ENCODE measurements around the gene TP63.
"Not testable (repeated sequence)": the region's sequence is repeated elsewhere in the genome, so short reads cannot be mapped to it uniquely, and the experiment has no call there.

TP63 gene

DNA sequence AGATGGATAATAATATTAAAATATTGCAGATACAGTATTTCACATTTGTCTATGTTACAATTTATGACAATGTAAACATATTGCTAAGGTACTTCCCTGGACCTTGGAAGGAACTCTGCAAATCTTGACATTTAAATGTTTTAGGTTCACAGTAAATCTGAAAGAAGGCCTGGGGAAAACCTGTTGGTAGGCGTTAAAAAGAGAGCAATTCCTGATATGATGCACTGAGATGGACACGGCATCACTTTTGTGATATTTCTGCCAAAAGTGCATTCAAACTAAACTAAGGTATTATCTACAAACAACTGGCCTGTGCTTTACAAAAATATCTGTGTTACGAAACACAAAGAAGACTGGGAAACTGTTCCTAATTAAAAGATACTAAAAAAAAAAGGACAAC, 6.1 kb upstream of the TP63 start:
- in situ Hi-C loops (cut with MboI; ENCODE audit: low sequenced_read_pairs) = no loop called here

DNA sequence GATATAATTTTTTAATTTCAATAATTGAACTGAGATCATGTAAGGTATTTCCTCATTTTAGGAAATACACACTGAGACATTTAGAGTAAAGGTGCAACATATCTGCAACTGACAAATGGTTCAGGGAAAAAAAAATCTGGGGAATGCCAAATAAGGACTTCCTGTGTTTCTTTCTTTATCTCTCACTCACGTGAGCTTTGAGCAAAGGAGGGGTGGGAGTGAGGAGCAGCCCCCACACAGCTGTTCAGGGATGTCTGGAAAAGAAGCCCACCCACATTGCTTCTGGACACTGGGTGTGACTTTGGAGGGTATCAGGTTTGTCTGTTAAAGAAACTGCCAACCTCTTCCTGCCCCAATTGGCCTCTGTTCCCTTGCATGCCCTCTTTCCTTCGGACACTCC, 5.6 kb upstream of the TP63 start:
- in situ Hi-C loops (cut with MboI; ENCODE audit: low sequenced_read_pairs) = no loop called here

DNA sequence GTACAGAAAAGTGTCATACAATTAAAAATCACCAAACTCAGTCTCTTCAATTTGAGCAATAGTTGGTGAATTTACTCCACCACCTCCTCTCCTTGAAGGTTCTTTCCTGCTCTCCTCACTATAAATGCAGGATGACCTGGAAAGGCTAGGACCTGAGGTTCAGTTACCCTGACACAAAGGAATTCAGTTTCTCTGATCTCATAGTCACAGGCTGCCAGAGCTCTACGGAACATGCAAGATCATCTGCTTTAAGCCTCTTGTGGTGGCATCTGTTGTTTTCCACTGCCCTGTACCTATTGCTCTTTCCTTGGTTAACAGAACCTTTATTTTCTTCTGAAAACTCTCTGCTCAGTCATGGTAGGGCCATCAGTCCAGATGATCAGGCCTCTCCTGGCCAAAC, 4.9 kb upstream of the TP63 start:
- in situ Hi-C loops (cut with MboI; ENCODE audit: low sequenced_read_pairs) = no loop called here

DNA sequence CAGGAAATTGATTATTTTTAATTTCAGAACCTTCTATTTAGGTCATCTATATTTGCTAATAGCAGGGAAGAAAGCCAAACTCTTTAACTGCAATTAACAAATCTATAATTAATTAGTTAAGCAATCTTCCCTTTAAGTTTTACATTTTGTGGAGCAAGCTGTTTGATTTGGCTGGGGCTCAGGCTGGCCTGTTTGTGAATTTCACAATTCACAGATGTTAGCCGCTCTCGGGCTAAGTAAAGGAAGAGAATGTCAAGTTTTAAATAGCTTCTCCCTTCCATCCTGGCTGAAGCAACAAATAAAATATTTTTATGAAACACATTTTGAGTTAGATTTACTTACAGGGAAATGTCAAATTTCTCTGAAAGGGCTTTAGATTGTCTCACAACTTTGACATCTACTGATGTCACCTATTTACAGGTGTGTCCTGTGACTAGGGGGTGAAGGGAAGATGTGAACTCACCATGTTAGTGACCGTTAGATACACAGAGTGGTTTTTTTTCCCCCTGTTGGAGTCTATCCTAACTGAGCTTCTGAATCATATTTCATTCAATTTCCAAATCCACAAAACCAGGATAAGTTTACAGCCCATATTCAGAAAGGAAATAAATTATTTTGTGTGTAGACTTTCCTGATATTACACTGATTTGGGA, 1.3 kb upstream of the TP63 start:
- in situ Hi-C loops (cut with MboI; ENCODE audit: low sequenced_read_pairs) = no loop called here

DNA sequence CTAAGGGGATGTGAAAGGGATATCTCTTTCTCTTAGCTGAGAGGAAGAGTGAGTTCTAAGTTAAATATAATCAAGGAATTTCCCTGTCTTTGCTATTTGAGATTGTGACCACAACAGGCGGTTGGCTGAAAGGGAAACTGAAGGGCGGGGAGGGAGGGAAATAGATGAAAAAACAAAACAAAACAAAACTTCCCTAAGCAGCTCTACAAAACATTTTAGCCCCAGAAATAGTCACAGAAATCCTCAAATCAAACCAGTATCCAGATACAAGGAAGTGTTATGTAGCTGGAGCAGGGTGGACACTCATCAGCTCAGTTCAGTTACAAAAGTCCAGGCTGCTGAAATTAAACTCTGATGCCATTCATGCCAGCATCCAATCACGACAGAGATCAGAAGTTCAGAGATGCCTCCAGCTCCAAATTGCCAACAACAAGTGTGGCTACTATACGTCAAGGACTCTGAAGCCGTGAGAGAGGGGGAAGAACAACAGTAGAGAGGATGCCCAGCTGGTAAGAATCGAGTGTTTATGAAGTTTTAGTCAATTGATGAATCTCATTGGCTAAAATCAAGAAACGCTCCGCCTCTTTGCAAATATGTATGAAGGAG, 319 bp upstream of the TP63 start:
- in situ Hi-C loops (cut with MboI; ENCODE audit: low sequenced_read_pairs) = no loop called here

DNA sequence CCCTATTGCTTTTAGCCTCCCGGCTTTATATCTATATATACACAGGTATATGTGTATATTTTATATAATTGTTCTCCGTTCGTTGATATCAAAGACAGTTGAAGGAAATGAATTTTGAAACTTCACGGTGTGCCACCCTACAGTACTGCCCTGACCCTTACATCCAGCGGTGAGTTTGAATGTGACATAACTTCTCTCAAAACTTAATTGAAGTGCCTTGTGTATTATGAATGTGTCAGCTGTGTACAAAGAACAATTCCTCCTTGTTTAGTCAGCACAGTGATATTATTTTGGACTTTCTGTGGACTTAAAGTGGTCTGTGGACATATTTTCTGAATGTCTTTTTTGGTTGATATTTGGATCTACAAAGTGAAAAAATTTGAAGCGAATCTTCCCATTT, 220 bp downstream of the TP63 start:
- in situ Hi-C loops (cut with MboI; ENCODE audit: low sequenced_read_pairs) = no loop called here

DNA sequence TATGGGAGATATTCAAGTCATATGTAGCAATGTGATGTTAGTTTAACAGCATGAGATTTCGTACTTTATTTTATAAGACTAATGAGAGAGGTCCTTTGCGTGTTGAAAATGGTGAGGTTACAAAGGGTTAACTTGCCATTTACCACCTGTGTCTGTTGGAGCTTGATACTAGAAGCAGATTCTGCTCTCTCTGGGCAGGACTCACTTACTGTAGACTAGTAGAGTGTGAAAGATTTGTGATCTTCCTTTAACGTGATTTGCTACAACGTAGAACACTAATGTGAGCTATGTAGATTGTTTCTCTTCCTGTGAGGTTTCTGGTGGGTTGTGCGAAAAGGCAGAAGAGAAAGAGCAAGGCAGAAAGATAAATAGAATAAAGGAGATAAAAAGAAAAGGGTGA, 1.1 kb downstream of the TP63 start:
- in situ Hi-C loops (cut with MboI; ENCODE audit: low sequenced_read_pairs) = no loop called here

DNA sequence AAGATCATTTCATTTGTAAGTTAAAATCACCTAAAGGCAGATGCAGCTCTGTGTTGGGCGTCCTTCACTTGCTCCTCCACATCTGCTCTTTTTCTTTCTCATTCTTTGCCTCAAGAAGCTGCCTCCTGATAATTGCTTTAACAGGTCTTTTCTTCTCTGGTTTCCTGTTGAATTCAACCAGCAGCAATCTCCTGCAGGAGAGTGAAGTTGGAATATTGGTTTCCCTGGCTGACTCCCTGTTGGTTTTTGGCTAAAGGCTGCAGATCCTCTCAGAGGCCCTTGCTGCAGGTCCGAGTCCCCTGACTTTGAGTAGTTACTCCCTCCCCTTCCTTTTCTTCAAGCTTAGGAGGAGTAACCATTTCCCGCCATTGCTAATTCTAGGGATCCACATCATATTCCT, 4.2 kb downstream of the TP63 start:
- in situ Hi-C loops (cut with MboI; ENCODE audit: low sequenced_read_pairs) = no loop called here

DNA sequence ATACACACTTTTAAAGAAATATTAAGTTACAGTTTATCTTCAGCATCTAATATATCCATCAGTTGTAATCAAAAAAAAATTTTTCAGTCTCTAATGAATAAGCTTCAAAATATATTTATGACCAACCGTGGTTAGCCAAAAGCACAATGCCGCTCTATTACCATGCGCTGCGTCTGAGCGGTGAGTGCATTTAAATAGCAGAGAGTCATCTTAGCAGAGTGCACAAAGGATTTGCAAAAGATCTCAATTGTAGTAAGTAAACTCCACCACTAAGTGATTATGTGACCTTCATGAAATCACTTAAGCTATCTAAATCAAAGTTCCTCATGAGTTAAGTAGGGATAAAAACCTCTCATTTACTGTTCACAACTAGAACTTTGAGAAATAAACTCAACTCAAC, 4.9 kb downstream of the TP63 start:
- in situ Hi-C loops (cut with MboI; ENCODE audit: low sequenced_read_pairs) = no loop called here

DNA sequence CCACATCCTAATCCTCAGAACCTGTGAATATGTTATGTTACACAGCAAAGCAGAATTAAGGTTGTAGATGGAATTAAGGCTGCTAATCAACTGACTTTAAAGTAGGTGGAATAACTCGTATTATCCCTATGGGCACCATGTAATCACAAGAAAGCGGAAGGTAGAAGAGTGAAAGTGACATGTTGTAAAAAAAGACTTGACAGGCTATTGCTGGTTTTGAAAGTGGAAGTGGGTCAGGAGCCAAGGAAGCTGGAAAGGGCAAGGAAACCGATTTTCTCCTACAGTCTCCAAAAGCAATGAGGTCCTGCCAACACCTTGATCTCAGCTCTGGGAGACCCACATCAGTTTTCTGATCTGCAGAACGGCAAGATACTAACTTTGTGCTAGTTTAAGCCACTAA, 6.6 kb downstream of the TP63 start:
- in situ Hi-C loops (cut with MboI; ENCODE audit: low sequenced_read_pairs) = no loop called here

DNA sequence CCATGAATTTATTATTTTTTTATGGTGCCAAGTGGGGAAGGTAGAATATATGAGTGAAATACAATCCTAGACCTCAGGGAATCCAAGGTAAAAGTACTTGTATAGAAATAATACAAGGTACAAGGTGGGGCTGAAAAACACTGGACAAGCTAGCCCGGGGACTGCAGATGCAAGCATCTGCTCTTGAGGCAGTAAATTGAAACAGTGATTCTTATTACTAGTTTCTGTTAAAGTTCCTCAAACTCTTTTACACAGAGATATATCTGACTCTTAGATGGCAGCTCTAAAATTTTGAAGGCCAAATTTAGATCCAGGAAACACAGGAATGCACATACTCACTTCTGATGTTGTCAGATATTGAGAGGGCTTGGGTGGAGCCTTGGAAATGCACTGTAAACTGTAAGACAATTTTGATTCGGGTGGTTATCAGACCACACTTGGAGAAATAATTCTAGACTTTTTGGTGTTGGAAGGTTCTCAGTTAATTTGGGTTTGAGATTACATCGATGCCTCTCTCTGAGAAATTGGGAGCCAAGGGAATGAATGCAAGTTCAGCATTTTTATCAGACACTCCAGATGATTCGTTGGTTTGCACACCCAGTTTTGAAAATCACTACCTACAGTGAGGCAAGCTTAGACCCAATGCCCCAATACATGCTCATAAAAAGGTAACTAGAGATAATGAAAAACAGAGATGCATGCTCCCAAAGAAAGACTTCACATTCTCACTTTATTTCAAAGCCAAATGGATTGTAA, 7.3 kb downstream of the TP63 start:
- in situ Hi-C loops (cut with MboI; ENCODE audit: low sequenced_read_pairs) = no loop called here

DNA sequence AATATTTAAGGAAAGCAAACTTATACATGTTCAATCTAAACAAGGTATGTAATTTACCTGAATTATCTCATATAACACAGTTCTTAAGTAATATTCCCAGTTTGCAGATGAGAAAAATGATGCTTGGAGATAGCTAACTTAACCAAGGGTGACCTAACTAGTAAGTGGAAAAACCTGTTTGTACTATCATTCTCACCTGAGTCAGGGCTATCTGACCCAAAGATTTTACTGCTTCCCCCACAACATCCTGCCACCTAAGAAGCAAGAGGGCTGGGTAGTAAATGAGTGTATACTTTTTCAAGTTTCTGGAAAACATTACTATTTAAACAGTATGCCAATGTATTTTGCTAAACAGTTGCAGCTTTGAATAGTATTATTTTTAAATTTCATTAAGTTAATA, 10.6 kb downstream of the TP63 start:
- in situ Hi-C loops (cut with MboI; ENCODE audit: low sequenced_read_pairs) = no loop called here

DNA sequence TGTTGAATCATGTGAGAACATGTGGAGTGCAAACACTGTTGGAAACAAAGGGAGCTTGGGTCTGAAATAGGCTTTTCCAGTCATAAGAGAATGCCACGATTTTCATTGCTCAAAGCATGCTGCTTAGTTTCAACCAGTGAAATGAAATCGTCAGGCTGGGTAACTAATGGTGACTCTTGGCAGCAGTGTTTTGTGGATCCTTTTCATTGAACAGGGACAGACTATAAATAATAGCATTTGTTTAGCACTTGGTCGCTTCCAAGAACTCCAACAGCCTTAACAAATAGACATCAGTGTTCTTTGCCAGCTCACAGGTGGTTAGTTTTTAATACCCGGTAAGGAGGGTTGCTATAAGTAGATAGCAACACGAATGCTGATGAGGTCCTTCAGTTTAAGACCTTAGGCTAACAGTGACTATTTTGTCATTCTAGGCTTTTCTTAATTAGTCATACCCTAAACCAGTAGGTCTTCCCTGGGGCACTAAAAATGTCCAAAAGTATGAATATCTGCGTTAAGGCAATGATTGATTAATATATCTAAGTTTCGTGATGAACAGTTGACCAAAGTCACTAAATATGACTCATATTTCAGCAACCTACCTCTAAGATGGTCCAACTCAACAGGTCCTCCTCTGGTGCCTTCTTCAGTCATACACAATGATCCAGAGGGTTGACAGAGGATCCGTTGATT, 15.8 kb downstream of the TP63 start:
- in situ Hi-C loops (cut with MboI; ENCODE audit: low sequenced_read_pairs) = no loop called here

DNA sequence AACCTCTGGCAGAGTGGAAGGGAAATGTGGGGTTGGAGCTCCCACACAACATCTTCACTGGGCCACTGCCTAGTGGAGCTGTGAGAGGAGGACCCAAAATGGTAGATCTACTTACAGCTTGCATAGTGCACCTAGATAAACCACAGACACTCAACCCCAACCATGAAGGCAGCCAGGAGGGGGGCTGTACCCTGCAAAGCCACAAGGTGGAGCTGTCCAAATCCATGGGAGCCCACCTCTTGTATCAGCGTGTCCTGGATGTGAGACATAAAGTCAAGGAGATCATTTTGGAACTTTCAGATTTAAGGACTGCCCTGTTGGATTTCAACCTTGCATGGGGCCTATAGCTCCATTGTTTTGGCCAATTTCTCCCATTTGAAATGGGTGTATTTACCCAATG, 20.9 kb downstream of the TP63 start:
- in situ Hi-C loops (cut with MboI; ENCODE audit: low sequenced_read_pairs) = no loop called here

DNA sequence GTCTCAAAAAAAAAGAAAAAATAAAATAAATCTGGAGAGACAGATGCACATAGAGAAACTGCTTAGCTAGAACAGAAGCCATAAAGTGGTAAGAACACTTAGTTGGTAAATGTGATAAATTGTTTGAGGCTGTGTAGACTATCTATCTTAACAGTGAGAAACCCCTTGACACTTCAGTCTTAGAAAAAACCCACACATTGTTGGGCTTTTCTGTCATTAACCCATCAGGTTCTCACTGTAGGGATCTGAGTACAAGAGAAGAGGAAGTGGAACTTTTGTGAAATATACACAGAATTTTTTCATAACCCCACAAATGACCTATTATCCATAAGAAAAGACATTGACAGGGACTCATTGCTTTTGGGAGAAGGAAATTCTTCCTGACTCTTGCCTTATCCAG, 24.4 kb downstream of the TP63 start:
- in situ Hi-C loops (cut with MboI; ENCODE audit: low sequenced_read_pairs) = no loop called here

DNA sequence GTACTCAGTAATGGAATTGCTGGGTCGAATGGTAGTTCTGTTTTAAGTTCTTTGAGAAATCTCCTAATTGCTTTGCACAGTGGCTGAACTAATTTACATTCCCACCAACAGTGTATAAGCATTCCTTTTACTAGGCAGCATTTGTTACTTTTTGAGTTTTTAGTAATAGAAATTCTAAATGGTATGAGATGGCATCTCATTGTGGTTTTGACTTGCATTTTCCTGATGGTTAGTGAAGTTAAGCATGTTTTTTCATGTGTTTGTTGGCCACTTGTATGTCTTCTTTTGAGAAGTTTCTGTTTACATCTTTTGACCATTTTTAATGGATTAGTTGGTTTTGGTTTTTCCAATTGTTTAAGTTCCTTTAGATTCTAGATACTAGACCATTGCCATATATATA, 28.4 kb downstream of the TP63 start:
- in situ Hi-C loops (cut with MboI; ENCODE audit: low sequenced_read_pairs) = no loop called here

DNA sequence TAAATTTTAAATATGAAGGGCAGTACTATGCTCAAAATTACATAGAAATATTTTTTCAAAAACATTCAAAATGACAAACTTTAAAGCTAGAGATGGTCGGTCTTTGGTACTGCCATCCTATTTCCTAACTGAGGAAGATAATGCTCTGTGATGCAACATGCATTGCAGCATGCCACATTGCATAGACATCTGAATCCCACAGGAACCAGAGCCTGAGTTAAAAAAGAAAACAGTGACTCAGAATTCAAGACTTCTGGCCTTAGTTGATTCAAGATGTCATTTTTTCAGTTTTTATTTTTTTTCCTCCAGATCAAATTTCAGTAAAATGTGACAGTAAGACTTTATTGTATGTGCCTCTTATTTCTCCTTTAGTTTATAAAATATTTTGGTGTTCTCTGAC, 33.1 kb downstream of the TP63 start:
- in situ Hi-C loops (cut with MboI; ENCODE audit: low sequenced_read_pairs) = no loop called here

DNA sequence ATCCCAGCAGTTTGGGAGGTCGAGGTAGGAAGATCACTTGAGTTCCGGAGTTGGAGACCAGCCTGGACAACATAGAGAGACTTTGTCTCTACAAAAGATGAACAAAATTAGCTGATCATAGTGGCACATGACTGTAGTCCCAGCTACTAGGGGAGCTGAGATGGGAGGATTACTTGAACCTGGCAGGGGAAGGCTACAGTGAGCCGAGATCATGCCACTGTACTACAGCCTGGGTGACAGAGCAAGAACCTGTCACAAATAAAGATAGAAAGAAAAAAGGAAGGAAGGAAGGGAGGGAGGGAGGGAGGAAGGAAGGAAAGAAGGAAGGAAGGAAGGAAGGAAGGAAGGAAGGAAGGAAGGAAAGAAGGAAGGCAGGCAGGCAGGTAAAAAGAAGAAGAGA, 41.2 kb downstream of the TP63 start:
- in situ Hi-C loops (cut with MboI; ENCODE audit: low sequenced_read_pairs) = not testable (repeated sequence)

DNA sequence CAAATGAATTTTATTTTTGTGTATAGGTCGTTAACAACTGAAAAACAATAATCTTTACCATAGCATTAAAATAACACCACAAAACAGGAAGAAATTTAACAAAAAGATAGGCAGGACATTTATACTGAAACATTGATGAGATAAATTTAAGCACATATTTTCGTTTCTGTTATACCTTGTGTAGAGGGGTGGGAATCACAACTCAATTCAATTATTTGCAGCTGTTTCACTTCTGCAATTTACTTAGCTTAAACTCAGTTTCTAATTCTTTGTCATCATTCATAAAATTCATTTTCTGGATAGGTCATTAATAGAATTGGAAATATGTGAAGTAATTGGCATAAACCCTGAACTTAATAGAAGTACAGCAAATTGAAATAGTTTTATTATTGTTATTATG, 42.3 kb downstream of the TP63 start:
- in situ Hi-C loops (cut with MboI; ENCODE audit: low sequenced_read_pairs) = no loop called here

DNA sequence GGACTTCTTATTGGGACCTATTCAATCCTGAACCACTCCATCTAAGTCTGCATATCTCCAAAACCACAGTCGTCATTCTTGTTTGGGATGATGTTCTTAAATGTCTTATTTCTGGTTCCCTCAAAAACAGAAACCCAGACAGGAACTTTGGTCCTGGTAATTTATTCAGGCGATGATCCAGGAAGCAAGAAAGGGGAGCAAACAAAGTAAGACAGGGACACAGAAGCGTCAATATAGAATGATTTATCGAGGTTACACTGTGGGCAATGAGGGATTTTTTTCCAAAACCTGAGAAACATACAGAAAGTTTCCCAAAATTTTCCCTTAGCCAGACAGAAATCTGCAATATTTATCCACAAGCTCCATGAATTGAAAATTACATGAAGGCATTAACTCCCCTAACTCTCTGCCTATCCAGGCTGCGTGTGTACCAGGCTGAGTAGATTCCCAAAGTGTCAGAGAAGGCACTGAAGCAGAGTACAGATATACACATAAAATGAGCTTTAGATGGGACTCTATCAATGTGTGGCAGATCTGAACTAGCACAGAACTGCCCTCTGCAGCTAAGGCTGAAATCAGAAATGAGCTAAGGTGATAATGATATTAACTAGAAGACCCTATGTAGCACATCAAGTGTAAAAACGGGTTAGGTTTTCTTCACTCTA, 43.2 kb downstream of the TP63 start:
- in situ Hi-C loops (cut with MboI; ENCODE audit: low sequenced_read_pairs) = no loop called here

DNA sequence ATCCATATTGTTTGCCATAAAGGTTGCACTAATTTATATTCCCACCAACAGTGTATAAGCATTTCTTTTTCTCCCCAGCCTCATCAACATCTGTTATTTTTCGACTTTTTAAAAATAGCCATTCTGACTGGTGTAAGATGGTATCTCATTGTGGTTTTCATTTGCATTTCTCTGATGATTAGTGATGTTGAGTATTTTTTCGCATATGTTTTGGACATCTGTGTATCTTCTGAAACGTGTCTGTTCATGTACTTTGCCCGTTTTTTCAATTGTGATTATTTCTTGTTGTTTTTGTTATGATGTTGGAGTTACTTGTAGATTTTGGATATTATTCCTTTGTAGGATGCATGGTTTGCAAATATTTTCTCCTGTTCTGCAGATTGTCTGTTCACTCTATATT, 46.5 kb downstream of the TP63 start:
- in situ Hi-C loops (cut with MboI; ENCODE audit: low sequenced_read_pairs) = no loop called here

All from HL-60/S4 treated with retinoic acid at 250 ng/mL for 4 days and 3 days (cell line).